PC-3 (cell line): ENCODE measurements around the gene BEND3. TPM values are rescaled to one million over a fixed set of nuclear protein-coding genes. Genes with fewer than 3 reads are reported as not detected.

ENCODE experiments used
- ATAC-seq: fragments of 200-7000 bp; cut with Tn5 transposase; 2 replicates; pipeline ENCODE4 v1.9.1; 2020; ENCODE audit warnings: mild to moderate bottlenecking, moderate library complexity
- BruUV-seq: library from RNA; stranded (reverse); fragments of 400-500 nt; replicated peaks from 2 replicates; lab custom pipeline; 2021; lab: Mats Ljungman, UMichigan
- CTCF ChIA-PET: fragments of 300-600 bp; sonication (Branson Sonifier 250); formaldehyde crosslinking; loops from one replicate; lab custom pipeline; 2022; ENCODE audit warnings: antibody characterized with exemption; lab: Charles Lee
- POLR2A ChIA-PET: fragments of 300-600 bp; sonication (Branson Sonifier 250); formaldehyde crosslinking; loops from one replicate; lab custom pipeline; 2022; ENCODE audit warnings: antibody characterized with exemption; ENCODE audit not compliant: unreplicated experiment; lab: Charles Lee
- DNase-seq: peaks from one replicate; pipeline ENCODE4 v3.0.0-alpha.2; 2015
- H2AFZ ChIP-seq: fragments of 300-600 bp; sonication (generic); 2 replicates; pipeline ENCODE4 v1.6.0; 2016; ENCODE audit warnings: antibody characterized with exemption, low read length
- H3F3A ChIP-seq: fragments of 300-600 bp; sonication (generic); one replicate; pipeline ENCODE4 v1.6.0; 2017; ENCODE audit warnings: antibody characterized with exemption, low read length, control low read depth, mild to moderate bottlenecking; ENCODE audit not compliant: unreplicated experiment
- H3K27ac ChIP-seq: fragments of 300-600 bp; sonication (generic); 2 replicates; pipeline ENCODE4 v1.5.1; 2016; ENCODE audit warnings: mild to moderate bottlenecking, low read length
- H3K27me3 ChIP-seq: fragments of 300-600 bp; sonication (generic); 2 replicates; pipeline ENCODE4 v1.6.1; 2016; ENCODE audit warnings: low read length, mixed read lengths
- H3K36me3 ChIP-seq: fragments of 300-600 bp; sonication (generic); 2 replicates; pipeline ENCODE4 v1.6.1; 2016; ENCODE audit warnings: low read depth, mixed run types, low read length, mixed read lengths
- H3K4me1 ChIP-seq: fragments of 300-600 bp; sonication (generic); 2 replicates; pipeline ENCODE4 v1.5.1; 2016; ENCODE audit warnings: low read length; ENCODE audit not compliant: insufficient read depth
- H3K4me2 ChIP-seq: fragments of 300-600 bp; sonication (generic); 2 replicates; pipeline ENCODE4 v1.6.0; 2016; ENCODE audit warnings: low read length
- H3K4me3 ChIP-seq: fragments of 300-600 bp; sonication (generic); 2 replicates; pipeline ENCODE4 v1.5.1; 2016; ENCODE audit warnings: mild to moderate bottlenecking, low read length, mixed read lengths
- H3K79me2 ChIP-seq: fragments of 300-600 bp; sonication (generic); 2 replicates; pipeline ENCODE4 v1.6.1; 2017; ENCODE audit warnings: low read length, mixed read lengths
- H3K9ac ChIP-seq: fragments of 300-600 bp; sonication (generic); 2 replicates; pipeline ENCODE4 v1.6.0; 2016; ENCODE audit warnings: mild to moderate bottlenecking, low read length
- H3K9me2 ChIP-seq: fragments of 300-600 bp; sonication (generic); replicated peaks from 2 replicates; pipeline ENCODE4 v1.6.1; 2016; ENCODE audit warnings: mixed run types, low read length, mixed read lengths
- H3K9me3 ChIP-seq: fragments of 300-600 bp; sonication (generic); 2 replicates; pipeline ENCODE4 v1.6.1; 2016; ENCODE audit warnings: low read length, mixed read lengths
- H4K20me1 ChIP-seq: fragments of 300-600 bp; sonication (generic); 2 replicates; pipeline ENCODE4 v1.6.1; 2016; ENCODE audit warnings: low read length, mixed read lengths
- CTCF ChIP-seq: fragments of 300-600 bp; sonication (generic); conservative IDR thresholded peaks from 2 replicates; pipeline ENCODE4 v1.5.1; 2017; ENCODE audit warnings: antibody characterized with exemption, low read depth, mild to moderate bottlenecking, low read length
- EZH2 ChIP-seq: fragments of 300-600 bp; sonication (generic); IDR thresholded peaks from one replicate; pipeline ENCODE4 v1.6.1; 2017; ENCODE audit warnings: antibody characterized with exemption, mild to moderate bottlenecking, low read length; ENCODE audit not compliant: unreplicated experiment
- EZH2phosphoT487 ChIP-seq: fragments of 300-600 bp; sonication (generic); IDR thresholded peaks from 2 replicates; pipeline ENCODE4 v1.6.1; 2018; ENCODE audit warnings: mild to moderate bottlenecking, antibody characterized with exemption, low read length, borderline replicate concordance
- intact Hi-C: fragments of 100-400 bp; cut with micrococcal nuclease; formaldehyde crosslinking; loops from 2 replicates; pipeline ENCODE4 v1.9.0; 2023
- total RNA-seq: library from RNA; depleted of rRNA; stranded (reverse); fragments of >200 nt; gene quantifications from 2 replicates; pipeline ENCODE4 v1.2.3, GENCODE V29; 2014

The BEND3 gene
- total RNA-seq, 1 experiment from 2014 or later: 4.5 TPM

- Histone ChIP-seq H3K9ac (no peak overlapping the region), H3K27me3 (no peaks in the 10 kb centered on the region), H2AFZ (no peak overlapping the region), H3F3A (no peaks in the 10 kb centered on the region), H3K36me3 (no peaks in the 10 kb centered on the region), H3K79me2 (no peaks in the 10 kb centered on the region), H3K4me3 (no peak overlapping the region), H4K20me1 (no peaks in the 10 kb centered on the region), H3K9me3 (no peaks in the 10 kb centered on the region), H3K9me2 (no peaks in the 10 kb centered on the region), H3K4me1 (no peaks in the 10 kb centered on the region; the same call in 1 of the 2 replicates), H3K27ac (no peak overlapping the region), H3K4me2 (no peak overlapping the region)
- CTCF ChIA-PET: no interaction called here
- intact Hi-C loops: no loop called here
- no peak for TF ChIP-seq EZH2
- TF ChIP-seq EZH2phosphoT487: no peak
- TF ChIP-seq CTCF: no peak
- peak; percentile 32 for DNase-seq
- no peak for ATAC-seq
- POLR2A ChIA-PET: no interaction called here
- no TSS peak for BruUV-seq
Observed at GRCh38 chr6:107064579-107065065, 50.7 kb downstream of the BEND3 start.

DNA sequence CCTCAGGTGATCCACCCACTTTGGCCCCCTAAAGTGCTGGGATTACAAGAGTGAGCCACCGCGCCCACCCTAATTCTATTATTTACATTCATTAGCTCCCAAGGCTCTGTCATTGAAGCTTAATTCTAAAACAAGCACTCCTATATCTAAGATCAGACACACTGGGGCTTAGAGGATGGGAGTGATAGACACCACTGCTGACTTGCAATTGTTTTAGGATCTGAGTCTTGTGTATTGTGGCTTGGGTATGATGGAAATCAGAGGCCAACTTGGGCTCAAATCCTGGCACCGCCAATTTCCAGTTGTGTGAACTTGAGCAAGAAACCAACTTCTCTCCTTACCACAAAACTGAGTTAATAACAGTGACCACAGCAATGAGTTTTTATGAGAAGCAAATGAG, 52.6 kb downstream of the BEND3 start:
- H3K9me2 ChIP-seq: no peaks in the 10 kb centered on the region
- no peak overlapping the region for H3K4me2 ChIP-seq
- no peaks in the 10 kb centered on the region for H3K9me3 ChIP-seq
- no peak overlapping the region for H3K9ac ChIP-seq
- ATAC-seq (no peak), DNase-seq (no peak)
- H3F3A ChIP-seq: no peaks in the 10 kb centered on the region
- H2AFZ ChIP-seq: no peak overlapping the region
- no peak overlapping the region for H3K27ac ChIP-seq
- H4K20me1 ChIP-seq: no peaks in the 10 kb centered on the region
- H3K4me3 ChIP-seq: no peak overlapping the region
- no peaks in the 10 kb centered on the region for H3K27me3 ChIP-seq
- ChIA-PET CTCF (no interaction called here), POLR2A (no interaction called here)
- H3K36me3 ChIP-seq: no peaks in the 10 kb centered on the region
- H3K4me1 ChIP-seq: no peaks in the 10 kb centered on the region; the same call in 1 of the 2 replicates
- no peaks in the 10 kb centered on the region for H3K79me2 ChIP-seq
- intact Hi-C loops: no loop called here
- BruUV-seq: no TSS peak
- TF ChIP-seq EZH2phosphoT487: no peak
- no peak for TF ChIP-seq CTCF
- TF ChIP-seq EZH2: no peak

DNA sequence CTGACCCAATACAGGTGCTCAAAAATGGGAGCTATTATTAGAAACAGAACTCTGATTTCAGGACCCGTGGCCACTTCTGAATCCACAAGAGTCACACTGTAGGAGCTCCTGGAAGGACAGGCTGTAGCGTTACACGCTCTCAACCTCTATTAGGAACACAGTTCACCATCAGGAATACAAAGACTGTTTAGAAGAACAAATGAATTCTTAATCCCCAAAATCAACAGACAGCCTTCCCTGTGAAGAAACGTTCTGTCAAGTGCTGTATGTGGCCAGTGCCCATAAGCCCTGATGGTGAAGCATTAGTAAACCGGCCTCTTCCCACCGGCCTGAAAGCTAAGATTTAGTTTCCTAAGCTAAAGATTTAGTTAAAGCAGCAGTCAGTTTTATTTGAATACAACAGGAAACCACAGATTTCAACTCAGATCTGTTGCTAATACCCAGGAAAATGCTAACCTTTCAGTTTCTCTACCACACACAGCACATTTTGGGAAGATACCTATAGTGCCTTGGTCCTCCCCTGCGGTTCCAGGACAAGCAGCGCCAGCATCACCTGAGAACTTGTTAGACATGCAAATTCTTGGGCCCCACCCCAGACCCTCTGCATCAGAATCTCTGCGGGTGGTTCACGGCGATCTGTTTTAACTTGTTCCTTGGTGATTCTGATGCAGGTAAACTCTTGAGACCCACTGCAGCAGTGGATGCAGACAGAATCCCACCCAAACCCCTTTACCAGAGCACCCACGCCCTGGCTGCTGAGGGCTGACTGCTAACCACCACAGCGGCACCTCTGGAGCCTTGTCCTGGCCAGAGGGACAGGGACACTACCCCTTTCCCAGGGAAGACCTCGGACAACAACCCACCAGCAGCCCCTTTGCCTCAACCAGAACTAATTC, 53.9 kb downstream of the BEND3 start:
- Histone ChIP-seq H3K9me3 (no peaks in the 10 kb centered on the region), H3F3A (no peaks in the 10 kb centered on the region), H3K36me3 (no peaks in the 10 kb centered on the region), H3K9me2 (no peaks in the 10 kb centered on the region), H4K20me1 (no peaks in the 10 kb centered on the region), H3K4me1 (no peaks in the 10 kb centered on the region; the same call in 1 of the 2 replicates), H3K9ac (no peak overlapping the region), H3K79me2 (no peaks in the 10 kb centered on the region), H2AFZ (no peak overlapping the region), H3K27ac (no peak overlapping the region), H3K4me3 (no peak overlapping the region), H3K27me3 (no peaks in the 10 kb centered on the region), H3K4me2 (no peak overlapping the region)
- TF ChIP-seq EZH2 (no peak), EZH2phosphoT487 (no peak), CTCF (no peak)
- no peak for ATAC-seq
- BruUV-seq: no TSS peak
- POLR2A ChIA-PET: no interaction called here
- intact Hi-C loops: no loop called here
- no peak for DNase-seq
- CTCF ChIA-PET: no interaction called here
